ENCODE results near the gene CAMKMT.

- TF ChIP-seq, protein P1, sequence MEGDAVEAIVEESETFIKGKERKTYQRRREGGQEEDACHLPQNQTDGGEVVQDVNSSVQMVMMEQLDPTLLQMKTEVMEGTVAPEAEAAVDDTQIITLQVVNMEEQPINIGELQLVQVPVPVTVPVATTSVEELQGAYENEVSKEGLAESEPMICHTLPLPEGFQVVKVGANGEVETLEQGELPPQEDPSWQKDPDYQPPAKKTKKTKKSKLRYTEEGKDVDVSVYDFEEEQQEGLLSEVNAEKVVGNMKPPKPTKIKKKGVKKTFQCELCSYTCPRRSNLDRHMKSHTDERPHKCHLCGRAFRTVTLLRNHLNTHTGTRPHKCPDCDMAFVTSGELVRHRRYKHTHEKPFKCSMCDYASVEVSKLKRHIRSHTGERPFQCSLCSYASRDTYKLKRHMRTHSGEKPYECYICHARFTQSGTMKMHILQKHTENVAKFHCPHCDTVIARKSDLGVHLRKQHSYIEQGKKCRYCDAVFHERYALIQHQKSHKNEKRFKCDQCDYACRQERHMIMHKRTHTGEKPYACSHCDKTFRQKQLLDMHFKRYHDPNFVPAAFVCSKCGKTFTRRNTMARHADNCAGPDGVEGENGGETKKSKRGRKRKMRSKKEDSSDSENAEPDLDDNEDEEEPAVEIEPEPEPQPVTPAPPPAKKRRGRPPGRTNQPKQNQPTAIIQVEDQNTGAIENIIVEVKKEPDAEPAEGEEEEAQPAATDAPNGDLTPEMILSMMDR (IDR thresholded peaks at IDR 0.05) = no peak
- TF ChIP-seq EP300 (IDR thresholded peaks at IDR 0.05; ENCODE audit: low read depth) = no peak
- TF ChIP-seq POLR2A (IDR thresholded peaks at IDR 0.05) = no peak
- no peak for TF ChIP-seq POLR2AphosphoS5 (IDR thresholded peaks at IDR 0.05)
These were observed 94.1 kb downstream of the CAMKMT start for GRCh38 chr2:44455877-44456276.

All from transverse colon (tissue), 4 donors.